Stimulated activated effector memory CD8-positive, alpha-beta T cell treated with anti-CD3 and anti-CD28 coated beads, Interleukin-12 subunit alpha, Interleukin-12 subunit beta, amount 100 ng/mL, for 72 hours (primary cell): ENCODE data around the gene EFCAB11.
"Not testable (repeated sequence)": the region's sequence is repeated elsewhere in the genome, so short reads cannot be mapped to it uniquely, and the experiment has no call there.

Experiments used
- ATAC-seq: fragments of 150-1000 bp; cut with Tn5 transposase; 2 replicates; pipeline ENCODE4 v1.10.0; 2021
- DNase-seq, 2 donors: peaks; one replicate each; pipeline ENCODE4 v3.0.0; 2021 to 2022; ENCODE audit warnings: low spot score in 2 of 2
- H3K27ac Mint-ChIP-seq: one replicate; pipeline ENCODE4 v1.8.0; 2022; ENCODE audit warnings: mild to moderate bottlenecking, mixed read lengths
- H3K36me3 Mint-ChIP-seq: one replicate; pipeline ENCODE4 v1.8.0; 2022; ENCODE audit warnings: mild to moderate bottlenecking, mixed read lengths
- H3K4me1 Mint-ChIP-seq: one replicate; pipeline ENCODE4 v1.8.0; 2022; ENCODE audit warnings: mixed read lengths
- H3K4me3 Mint-ChIP-seq: one replicate; pipeline ENCODE4 v1.8.0; 2022; ENCODE audit warnings: mild to moderate bottlenecking, mixed read lengths
- H3K9me3 Mint-ChIP-seq: one replicate; pipeline ENCODE4 v1.8.0; 2022; ENCODE audit warnings: mixed read lengths

Gene EFCAB11

DNA sequence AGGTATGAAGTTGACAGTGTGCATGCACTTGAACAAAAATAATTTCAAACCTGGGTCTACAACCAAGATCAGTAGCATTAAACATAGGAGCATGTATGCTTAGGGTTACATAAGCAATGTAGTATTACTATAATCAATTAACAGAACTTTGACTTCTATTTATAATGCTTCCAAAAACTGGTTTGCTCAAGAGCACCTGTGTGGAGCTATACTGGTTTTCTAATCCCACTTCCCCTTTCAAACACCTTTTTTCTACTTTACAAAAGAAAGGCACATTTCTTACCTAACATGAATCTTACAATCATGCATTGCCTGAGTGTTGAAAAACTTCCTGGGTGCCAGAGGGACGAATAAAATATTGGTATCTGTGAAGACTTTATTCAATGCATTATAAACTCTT is 72.7 kb downstream of the EFCAB11 start:
- no peak for ATAC-seq
- Mint-ChIP-seq H3K4me3 (no peak overlapping the region), H3K4me1 (no peaks in the 10 kb centered on the region), H3K36me3 (no peaks in the 10 kb centered on the region), H3K27ac (no peak overlapping the region), H3K9me3 (no peaks in the 10 kb centered on the region)
- no peak for DNase-seq

DNA sequence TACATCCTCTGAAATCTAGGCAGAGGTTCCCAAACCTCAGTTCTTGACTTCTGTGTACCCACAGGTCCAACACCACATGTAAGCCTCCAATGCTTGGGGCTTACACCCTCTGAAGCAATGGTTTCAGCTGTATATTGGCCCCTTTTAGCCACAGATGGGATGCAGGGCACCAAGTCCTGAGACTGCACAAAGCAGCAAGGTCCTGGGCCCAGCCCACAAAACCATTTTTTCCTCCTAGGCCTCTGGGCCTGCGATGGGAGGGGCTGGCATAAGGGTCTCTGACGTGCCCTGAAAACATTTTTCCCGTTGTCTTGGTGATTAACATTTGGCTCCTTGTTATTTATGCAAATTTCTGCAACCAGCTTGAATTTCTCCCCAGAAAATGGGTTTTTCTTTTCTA is 80.4 kb downstream of the EFCAB11 start:
- not testable (repeated sequence) for DNase-seq, H3K4me1 Mint-ChIP-seq, H3K36me3 Mint-ChIP-seq, H3K9me3 Mint-ChIP-seq, H3K4me3 Mint-ChIP-seq, H3K27ac Mint-ChIP-seq, ATAC-seq

DNA sequence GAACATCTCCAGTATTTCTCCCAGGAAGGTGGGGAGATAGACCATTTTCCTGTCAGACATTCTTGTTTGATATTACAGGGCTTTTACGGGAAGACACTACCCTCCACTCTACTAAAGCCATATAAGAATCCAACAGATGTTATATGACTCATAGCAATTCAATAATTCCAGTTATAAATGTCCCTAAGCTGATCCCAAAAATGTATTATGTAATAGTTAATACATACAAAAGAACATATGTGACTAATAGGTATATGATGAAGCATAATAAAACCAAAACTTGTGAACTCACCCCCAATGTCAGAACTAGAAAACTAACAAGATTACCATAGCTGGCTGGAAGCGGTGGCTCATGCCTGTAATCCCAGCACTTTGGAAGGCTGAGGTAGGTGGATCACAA is 84.2 kb downstream of the EFCAB11 start:
- H3K4me1 Mint-ChIP-seq, result no peaks in the 10 kb centered on the region
- no peak for ATAC-seq

DNA sequence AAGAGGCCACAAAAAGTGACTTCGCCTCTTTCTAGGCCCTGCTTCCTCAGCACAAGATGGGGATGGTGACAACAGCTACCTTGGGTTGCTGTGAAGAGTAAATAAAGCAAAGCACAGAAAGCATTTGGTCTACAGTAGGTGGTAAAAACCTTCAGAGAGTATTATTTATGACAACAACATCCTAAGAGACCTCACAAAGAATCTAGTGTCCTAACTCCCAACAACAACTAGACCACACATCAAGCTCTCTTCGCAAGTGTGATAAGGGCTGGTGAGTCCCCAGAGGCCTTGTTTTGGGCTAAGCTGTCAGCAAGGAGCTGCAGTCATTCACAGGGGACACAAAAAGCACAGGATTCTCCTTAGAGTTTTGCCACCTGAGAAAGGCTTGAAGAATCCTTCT is 84.9 kb downstream of the EFCAB11 start:
- no peak for DNase-seq
- no peaks in the 10 kb centered on the region for H3K9me3 Mint-ChIP-seq
- H3K4me1 Mint-ChIP-seq, result no peaks in the 10 kb centered on the region
- H3K27ac Mint-ChIP-seq, result no peak overlapping the region
- no peak for ATAC-seq
- H3K36me3 Mint-ChIP-seq, result no peaks in the 10 kb centered on the region
- H3K4me3 Mint-ChIP-seq, result no peak overlapping the region

More for the DNA sequence above, 84.2 kb downstream of the EFCAB11 start:
- H3K9me3 Mint-ChIP-seq, result no peaks in the 10 kb centered on the region
- DNase-seq, result no peak
- H3K36me3 Mint-ChIP-seq, result no peaks in the 10 kb centered on the region
- no peak overlapping the region for H3K27ac Mint-ChIP-seq
- H3K4me3 Mint-ChIP-seq, result no peak overlapping the region

DNA sequence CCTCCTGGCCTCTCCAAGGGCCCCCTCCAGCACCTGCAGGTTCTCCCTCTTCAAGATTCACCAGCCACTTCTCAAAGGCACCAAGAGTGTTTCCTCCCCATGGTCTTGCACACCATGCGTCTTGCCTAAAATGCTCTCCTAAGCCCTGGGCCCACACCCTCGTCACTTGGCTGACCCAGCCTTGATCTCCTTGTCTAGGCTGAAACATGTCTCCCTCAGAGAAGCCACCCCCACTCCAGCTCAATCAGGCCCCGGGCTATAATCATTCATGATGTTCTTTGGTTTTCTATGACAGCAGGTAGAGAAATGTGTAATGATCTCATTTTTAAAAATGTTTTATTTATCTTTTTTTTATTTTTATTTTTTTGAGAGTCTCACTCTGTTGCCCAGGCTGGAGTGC is 88.1 kb downstream of the EFCAB11 start:
- Mint-ChIP-seq H3K9me3 (no peaks in the 10 kb centered on the region), H3K36me3 (no peaks in the 10 kb centered on the region), H3K4me3 (no peak overlapping the region), H3K27ac (no peak overlapping the region), H3K4me1 (no peaks in the 10 kb centered on the region)
- ATAC-seq, result no peak
- no peak for DNase-seq

DNA sequence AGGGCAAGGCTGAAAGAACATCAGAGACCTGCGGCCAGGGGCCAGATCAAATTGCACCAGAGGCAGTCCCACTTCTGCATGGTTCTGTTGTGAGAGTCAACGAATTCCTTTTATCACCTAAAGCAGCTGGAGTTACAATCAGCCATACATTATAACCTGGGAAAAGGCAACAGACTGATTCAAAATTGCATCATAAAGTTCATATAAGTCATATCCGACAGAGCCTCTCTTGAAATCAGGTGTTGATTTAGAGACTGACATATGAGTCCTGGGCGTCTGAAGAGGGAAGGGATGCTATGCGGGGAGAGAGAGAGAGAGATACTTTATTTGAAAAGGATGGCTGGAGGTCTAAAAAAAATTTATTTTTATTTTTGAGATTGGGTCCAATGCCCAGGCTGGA is 89.4 kb downstream of the EFCAB11 start:
- H3K4me3 Mint-ChIP-seq, result no peak overlapping the region
- H3K36me3 Mint-ChIP-seq, result no peaks in the 10 kb centered on the region
- ATAC-seq (no peak), DNase-seq (no peak)
- H3K27ac Mint-ChIP-seq, result no peak overlapping the region
- no peaks in the 10 kb centered on the region for H3K4me1 Mint-ChIP-seq
- H3K9me3 Mint-ChIP-seq, result no peaks in the 10 kb centered on the region

DNA sequence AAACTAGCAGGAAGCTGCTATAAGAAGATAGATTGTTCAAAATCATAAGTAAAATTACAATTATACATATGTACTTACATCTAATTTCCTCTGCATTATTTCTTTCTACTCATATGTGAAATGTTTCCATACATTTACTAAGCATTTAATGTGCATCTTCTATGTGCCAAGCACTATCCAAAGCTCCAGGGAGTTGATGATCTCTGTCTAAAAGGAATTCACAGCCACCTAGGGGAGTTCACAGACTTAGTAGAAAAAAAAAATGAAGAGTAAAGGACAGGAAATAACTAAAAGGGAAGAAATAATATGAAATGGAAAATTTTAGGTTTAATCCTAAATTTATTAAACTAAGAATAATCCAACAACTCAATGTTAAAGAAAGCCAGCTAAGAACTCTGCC is 91.7 kb downstream of the EFCAB11 start:
- Mint-ChIP-seq H3K27ac (no peak overlapping the region), H3K9me3 (no peaks in the 10 kb centered on the region), H3K4me1 (no peaks in the 10 kb centered on the region), H3K4me3 (no peak overlapping the region), H3K36me3 (no peaks in the 10 kb centered on the region)
- no peak for ATAC-seq
- DNase-seq, result no peak

DNA sequence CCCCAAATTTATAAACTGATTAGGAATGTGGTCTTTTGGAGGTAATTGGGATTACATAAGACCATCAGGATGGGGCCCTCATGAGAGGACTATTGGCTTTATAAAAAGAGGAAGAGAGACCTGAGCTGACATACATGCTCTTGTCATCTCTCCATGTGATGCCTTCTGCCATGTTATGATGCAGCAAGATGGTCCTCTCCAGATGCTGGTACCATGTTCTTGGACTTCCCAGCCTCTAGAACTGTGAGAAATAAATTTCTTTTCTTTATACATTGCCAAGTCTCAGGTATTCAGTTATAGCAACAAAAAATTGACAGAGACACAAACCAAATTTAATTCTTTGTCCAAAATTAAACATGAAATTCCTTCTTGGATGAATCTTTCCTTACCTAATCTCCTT is 92.9 kb downstream of the EFCAB11 start:
- Mint-ChIP-seq H3K4me1 (no peaks in the 10 kb centered on the region), H3K4me3 (no peak overlapping the region), H3K9me3 (no peaks in the 10 kb centered on the region), H3K27ac (no peak overlapping the region), H3K36me3 (no peaks in the 10 kb centered on the region)
- DNase-seq (no peak), ATAC-seq (no peak)

DNA sequence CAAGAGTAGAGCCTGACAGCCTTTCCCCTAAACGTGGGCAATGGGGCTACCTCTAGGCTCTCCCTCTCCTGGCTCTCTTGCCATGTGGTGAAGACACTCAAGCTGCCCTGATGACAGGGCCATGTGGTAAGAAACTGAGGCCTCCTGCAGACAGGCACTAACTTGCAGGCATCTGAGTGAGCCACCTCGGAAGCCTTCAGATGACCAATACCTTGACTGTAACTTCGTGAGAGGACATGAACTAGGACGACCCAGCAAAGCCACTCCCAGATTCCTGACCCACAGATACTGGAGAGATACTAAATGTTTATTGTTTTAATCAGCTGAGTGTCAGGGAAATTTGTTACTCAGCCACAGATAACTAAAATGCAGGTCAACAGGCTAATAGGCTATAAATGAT is 96.4 kb downstream of the EFCAB11 start:
- Mint-ChIP-seq H3K4me1 (no peaks in the 10 kb centered on the region), H3K4me3 (no peak overlapping the region), H3K9me3 (no peaks in the 10 kb centered on the region), H3K36me3 (no peaks in the 10 kb centered on the region), H3K27ac (no peak overlapping the region)
- DNase-seq (no peak), ATAC-seq (no peak)

DNA sequence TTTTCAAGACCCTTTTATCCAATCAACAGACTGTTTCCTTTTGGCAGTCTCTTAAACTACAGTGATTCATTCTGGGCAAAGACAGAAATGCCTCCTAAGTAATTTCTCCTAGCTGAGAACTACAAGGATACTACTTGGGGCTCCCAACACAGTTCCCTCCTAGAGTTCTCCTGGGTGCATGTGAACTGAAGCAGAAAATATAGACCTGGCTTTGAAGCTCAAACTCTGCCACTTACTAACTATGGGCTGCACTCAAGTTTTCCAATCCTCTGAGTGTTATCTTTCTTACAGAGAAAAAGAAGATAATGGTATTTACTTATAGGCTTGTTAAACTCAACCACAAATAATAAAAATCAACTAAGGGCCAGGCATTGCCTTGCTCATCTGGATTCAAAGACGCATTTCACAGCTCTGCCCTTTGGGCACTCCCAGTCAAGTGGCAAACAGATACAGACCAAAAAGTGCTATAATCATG is 97.6 kb downstream of the EFCAB11 start:
- Mint-ChIP-seq H3K9me3 (no peaks in the 10 kb centered on the region), H3K4me1 (no peaks in the 10 kb centered on the region), H3K4me3 (no peak overlapping the region), H3K27ac (no peak overlapping the region), H3K36me3 (no peaks in the 10 kb centered on the region)
- ATAC-seq, result no peak
- no peak for DNase-seq

DNA sequence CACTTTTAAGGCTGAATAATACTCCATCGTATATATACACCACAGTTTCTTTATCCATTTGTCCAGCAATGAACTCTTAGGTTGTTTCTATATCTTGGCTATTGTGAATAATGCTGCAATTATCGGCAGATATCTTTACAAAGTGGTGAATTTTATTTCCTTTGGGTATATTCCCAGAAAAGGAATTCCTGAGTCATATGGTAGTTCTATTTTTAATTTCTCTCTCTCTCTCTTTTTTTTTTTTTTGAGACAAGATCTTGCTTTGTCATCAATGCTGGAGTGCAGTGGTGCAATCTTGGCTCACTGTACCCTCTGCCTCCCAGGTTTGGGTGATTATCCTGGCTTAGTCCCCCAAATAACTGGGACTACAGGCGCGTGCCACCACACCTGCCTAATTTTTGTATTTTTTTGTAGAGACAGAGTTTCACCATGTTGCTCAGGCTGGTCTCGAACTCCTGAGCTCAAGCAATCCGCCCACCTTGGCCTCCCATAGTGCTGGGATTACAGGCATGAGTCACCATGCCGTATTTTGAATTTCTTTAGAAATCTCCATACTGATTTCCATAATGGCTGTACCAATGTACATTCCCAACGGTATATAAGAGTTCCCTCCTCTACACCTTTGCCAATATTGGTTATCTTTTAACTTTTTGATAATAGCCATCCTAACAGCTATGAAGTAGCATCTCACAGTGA is 98.4 kb downstream of the EFCAB11 start:
- H3K4me3 Mint-ChIP-seq, result no peak overlapping the region
- DNase-seq (no peak), ATAC-seq (no peak)
- no peak overlapping the region for H3K27ac Mint-ChIP-seq
- H3K9me3 Mint-ChIP-seq, result no peaks in the 10 kb centered on the region
- H3K4me1 Mint-ChIP-seq, result no peaks in the 10 kb centered on the region
- no peaks in the 10 kb centered on the region for H3K36me3 Mint-ChIP-seq

DNA sequence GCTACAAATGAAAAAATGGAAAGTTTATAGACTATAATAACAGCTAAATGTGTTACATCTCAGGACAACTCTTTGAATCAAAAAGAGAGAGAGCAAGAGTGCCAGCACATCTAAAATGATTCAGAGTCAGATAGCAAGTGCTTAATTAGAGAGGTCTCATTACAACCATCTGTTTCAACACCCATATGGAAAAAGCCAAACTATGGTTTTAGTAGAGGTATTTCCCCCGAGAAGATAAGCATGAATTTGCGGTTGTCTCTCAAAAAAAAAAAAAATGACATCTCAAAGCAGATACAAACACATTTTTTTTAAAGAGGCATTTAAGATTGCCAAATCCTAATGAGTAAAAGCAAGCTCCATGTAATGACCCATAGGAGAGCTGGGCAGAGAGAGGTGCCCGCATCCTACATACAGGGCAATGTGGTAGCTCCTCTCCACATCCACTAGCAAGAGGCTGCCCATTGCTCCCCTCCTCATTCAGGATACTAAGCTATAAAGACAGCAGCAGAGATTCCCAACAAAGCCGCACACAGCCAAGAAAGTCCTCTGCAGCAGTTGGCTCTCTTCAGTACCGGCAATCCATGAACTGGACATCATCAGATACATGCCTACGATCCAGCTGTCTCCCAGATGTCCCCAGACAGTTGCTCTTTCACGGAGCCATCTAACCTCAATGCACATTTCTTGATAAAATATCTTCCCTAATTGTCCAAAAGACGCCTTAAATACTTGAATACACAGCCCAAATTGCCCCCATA is 100.4 kb downstream of the EFCAB11 start:
- H3K4me3 Mint-ChIP-seq, result no peak overlapping the region
- DNase-seq, result no peak
- H3K9me3 Mint-ChIP-seq, result no peaks in the 10 kb centered on the region
- no peak for ATAC-seq
- no peaks in the 10 kb centered on the region for H3K36me3 Mint-ChIP-seq
- no peak overlapping the region for H3K27ac Mint-ChIP-seq
- H3K4me1 Mint-ChIP-seq, result no peaks in the 10 kb centered on the region

DNA sequence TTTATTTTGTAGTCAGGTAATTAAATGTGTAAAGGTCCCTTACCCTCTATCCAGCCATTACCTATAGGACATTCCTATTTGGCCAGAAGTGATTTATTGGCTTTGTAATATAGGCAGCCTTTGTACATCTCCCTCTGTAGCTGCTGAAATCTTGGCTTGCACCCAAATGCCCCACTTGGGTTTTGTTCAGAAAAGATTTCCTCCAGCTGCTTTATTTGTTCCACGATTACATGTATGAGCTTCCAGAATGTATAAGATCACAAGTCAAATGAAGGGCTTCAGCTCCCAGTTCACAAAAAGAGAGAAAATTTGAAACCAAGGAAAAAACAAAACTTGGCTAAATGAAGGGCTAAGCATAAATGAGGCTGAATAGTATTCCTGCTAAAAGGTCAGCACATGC is 103.4 kb downstream of the EFCAB11 start:
- Mint-ChIP-seq H3K4me3 (no peak overlapping the region), H3K4me1 (no peaks in the 10 kb centered on the region), H3K27ac (no peak overlapping the region), H3K9me3 (no peaks in the 10 kb centered on the region), H3K36me3 (no peaks in the 10 kb centered on the region)
- ATAC-seq (no peak), DNase-seq (no peak)

DNA sequence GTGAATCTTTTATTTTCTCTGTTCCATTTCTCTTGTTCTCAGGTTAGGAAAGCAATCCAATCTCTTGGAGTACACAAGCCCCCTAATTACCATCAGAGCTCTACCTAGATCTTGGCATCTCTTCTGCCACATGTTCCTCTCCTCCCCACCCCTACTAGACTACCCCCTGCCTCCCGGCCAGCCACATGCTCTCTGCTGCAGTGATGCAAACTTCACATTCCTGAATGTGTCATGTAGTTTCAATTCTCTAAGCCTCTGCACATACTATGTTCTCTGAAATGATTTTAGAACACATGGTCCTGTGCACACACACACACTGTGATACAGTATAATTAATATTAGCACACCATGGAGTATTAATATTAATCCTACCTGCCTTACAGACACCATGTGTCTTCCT is 104.6 kb downstream of the EFCAB11 start:
- no peak overlapping the region for H3K4me3 Mint-ChIP-seq
- no peaks in the 10 kb centered on the region for H3K4me1 Mint-ChIP-seq
- ATAC-seq, result no peak
- no peaks in the 10 kb centered on the region for H3K36me3 Mint-ChIP-seq
- H3K9me3 Mint-ChIP-seq, result no peaks in the 10 kb centered on the region
- DNase-seq, result no peak
- no peak overlapping the region for H3K27ac Mint-ChIP-seq

DNA sequence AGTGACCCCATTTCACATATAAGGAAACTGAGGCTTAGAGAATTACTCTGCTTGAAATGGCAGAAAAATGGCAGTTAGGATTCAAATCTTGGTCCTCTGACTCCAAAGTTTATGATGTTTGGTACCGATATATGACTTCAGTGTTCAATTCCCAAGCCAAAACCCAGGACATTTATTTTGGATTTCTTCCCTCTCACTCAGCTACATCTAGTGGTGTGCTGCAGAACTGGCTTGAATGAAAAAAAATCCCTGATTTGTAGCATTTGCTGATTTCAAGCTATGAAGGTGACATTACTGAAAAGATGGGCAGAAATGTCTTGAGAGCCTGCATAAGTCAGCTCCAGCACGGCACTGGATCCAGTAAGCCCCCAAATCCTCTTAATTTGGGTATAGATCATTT is 106.4 kb downstream of the EFCAB11 start:
- DNase-seq (no peak), ATAC-seq (no peak)
- Mint-ChIP-seq H3K27ac (no peak overlapping the region), H3K36me3 (no peaks in the 10 kb centered on the region), H3K9me3 (no peaks in the 10 kb centered on the region), H3K4me3 (no peak overlapping the region), H3K4me1 (no peaks in the 10 kb centered on the region)

DNA sequence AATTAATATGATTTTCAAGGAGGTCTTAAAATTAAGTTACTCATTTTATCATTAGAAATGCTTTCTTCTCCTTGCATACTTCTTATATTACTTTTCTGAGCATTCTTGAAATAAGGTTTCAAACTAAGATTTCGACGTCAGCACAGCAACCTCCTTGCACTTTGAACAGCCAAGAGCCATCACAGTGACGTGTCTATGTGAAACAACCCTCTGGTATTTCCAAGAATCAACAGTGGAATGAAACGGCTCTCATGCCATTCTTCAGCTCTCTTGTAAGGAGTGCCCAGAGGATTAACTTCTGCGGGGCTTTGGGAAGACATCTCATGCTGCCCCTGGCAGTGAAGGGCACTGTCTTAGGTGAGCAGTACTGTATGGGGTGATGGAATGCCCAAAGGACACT is 109.2 kb downstream of the EFCAB11 start:
- Mint-ChIP-seq H3K4me1 (no peaks in the 10 kb centered on the region), H3K36me3 (no peaks in the 10 kb centered on the region), H3K4me3 (no peak overlapping the region), H3K9me3 (no peaks in the 10 kb centered on the region), H3K27ac (no peak overlapping the region)
- ATAC-seq (no peak), DNase-seq (no peak)
